Smooth muscle cell (in vitro differentiated cells): Measurements from ENCODE around the gene PPIA. TPM values are rescaled to one million over a fixed set of nuclear protein-coding genes. Genes with fewer than 3 reads are reported as not detected.
A peak's percentile ranks its signal among the peaks of the same experiment; 100 is the strongest.

Experiments
- DNase-seq: peaks from one replicate; lab custom pipeline; 2025; ENCODE audit not compliant: unreplicated experiment; lab: John Stamatoyannopoulos, UW
- H2AFZ ChIP-seq: fragments of 200-600 bp; sonication (generic); 2 replicates; pipeline ENCODE4 v1.6.0; 2016; ENCODE audit warnings: antibody characterized with exemption, low read depth, mild to moderate bottlenecking
- H3F3A ChIP-seq: fragments of 200-600 bp; sonication (generic); 2 replicates; pipeline ENCODE4 v1.6.0; 2017; ENCODE audit warnings: antibody characterized with exemption, low read depth
- H3K27ac ChIP-seq: fragments of 200-600 bp; sonication (generic); 2 replicates; pipeline ENCODE4 v1.5.1; 2016; ENCODE audit warnings: low read depth, mild to moderate bottlenecking
- H3K27me3 ChIP-seq: fragments of 200-600 bp; sonication (generic); 2 replicates; pipeline ENCODE4 v1.6.1; 2016; ENCODE audit warnings: low read depth, mild to moderate bottlenecking
- H3K36me3 ChIP-seq: fragments of 200-600 bp; sonication (generic); 2 replicates; pipeline ENCODE4 v1.5.1; 2016; ENCODE audit warnings: low read depth
- H3K4me1 ChIP-seq: fragments of 200-600 bp; sonication (generic); 2 replicates; pipeline ENCODE4 v1.5.1; 2016; ENCODE audit warnings: low read depth
- H3K4me2 ChIP-seq: fragments of 200-600 bp; sonication (generic); 2 replicates; pipeline ENCODE4 v1.6.0; 2016; ENCODE audit warnings: mild to moderate bottlenecking
- H3K4me3 ChIP-seq: fragments of 200-600 bp; sonication (generic); 2 replicates; pipeline ENCODE4 v1.5.1; 2016; ENCODE audit warnings: mild to moderate bottlenecking
- H3K79me2 ChIP-seq: fragments of 200-600 bp; sonication (generic); 2 replicates; pipeline ENCODE4 v1.6.0; 2016; ENCODE audit warnings: low read depth, mild to moderate bottlenecking
- H3K9ac ChIP-seq: fragments of 200-600 bp; sonication (generic); 2 replicates; pipeline ENCODE4 v1.6.0; 2016; ENCODE audit warnings: low read depth
- H3K9me3 ChIP-seq: fragments of 200-600 bp; sonication (generic); replicated peaks from 2 replicates; pipeline ENCODE4 v1.5.1; 2016; ENCODE audit warnings: low read depth
- H4K20me1 ChIP-seq: fragments of 200-600 bp; sonication (generic); 2 replicates; pipeline ENCODE4 v1.6.0; 2016; ENCODE audit warnings: low read depth
- WGBS: methylation state at CpG from one replicate; pipeline ENCODE4 v1.1.7; 2016; ENCODE audit warnings: low lambda C conversion rate; 5-methylcytosine and 5-hydroxymethylcytosine counted together
- polyA plus RNA-seq: library from polyadenylated mRNA; unstranded; fragments of >200 nt; fragmentation: Nextera tagmentation; extraction: Ambion mirVana; gene quantifications from 2 replicates; pipeline ENCODE4 v1.2.1, GENCODE V29; 2016
- total RNA-seq: library from RNA; depleted of rRNA; stranded (reverse); fragments of >200 nt; gene quantifications from 2 replicates; pipeline ENCODE4 v1.2.3, GENCODE V29; 2014
- TF ChIP-seq, protein P1 (sequence below): fragments of 200-600 bp; sonication (generic); IDR thresholded peaks from 2 replicates; pipeline ENCODE4 v1.5.1; 2017; ENCODE audit warnings: borderline replicate concordance, mild to moderate bottlenecking, antibody characterized with exemption; ENCODE audit not compliant: insufficient read depth, poor library complexity, severe bottlenecking

The PPIA gene
- 3,153 and 3,434 TPM in 2 replicates for total RNA-seq
- 2,853 and 2,990 TPM in 2 replicates for polyA plus RNA-seq

DNA sequence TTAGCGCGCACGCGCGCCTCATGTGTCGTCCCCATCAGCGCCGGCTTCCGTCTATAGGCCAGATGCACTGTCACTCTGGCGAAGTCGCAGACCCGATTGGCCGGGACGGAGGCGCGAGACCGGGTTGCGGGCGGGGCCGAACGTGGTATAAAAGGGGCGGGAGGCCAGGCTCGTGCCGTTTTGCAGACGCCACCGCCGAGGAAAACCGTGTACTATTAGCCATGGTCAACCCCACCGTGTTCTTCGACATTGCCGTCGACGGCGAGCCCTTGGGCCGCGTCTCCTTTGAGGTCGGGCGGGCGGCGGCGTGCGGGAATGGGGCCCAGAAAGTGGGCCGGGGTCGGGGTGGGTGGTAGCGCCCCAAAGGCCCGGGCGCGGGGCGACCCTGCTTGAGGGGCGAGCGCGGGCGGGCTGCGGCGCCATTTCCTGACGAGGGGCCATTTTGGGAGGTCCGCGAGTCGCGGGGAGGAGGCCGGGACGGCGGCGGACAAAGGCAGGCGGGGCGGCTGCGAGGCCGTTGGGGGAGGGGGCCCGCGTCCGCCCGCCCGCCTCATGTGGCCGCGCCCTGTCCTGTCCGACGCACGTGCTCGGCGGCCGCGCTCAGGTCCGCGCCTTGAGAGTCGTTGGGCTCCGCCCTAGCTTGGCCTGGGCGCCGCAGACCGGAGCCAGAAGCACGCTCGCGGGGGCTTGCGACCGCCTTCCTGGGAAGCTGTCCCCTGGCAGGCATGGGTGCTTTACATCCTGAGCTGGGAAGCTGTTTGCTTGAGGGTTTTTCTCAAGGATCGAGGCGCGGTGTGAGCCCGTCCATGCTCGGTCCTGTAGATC is at the start of gene PPIA:
TSS of gene PPIA (plus strand) at position 178 of the 825 bp plus-strand sequence. CDS start at position 222, 44 bp downstream.
- 1% methylated on average over 59 of the region's 99 CpGs for WGBS
- DNase-seq: peak; percentile 82
- H3K4me2 ChIP-seq: peak within 1 kb of the TSS; percentile 88
- H3K9ac ChIP-seq: peak within 1 kb of the TSS; percentile 97
- H3K27ac ChIP-seq: peak within 1 kb of the TSS; percentile 99
- H3K4me1 ChIP-seq: peaks cover 14% of the 10 kb centered on the region
- TF ChIP-seq, protein P1, sequence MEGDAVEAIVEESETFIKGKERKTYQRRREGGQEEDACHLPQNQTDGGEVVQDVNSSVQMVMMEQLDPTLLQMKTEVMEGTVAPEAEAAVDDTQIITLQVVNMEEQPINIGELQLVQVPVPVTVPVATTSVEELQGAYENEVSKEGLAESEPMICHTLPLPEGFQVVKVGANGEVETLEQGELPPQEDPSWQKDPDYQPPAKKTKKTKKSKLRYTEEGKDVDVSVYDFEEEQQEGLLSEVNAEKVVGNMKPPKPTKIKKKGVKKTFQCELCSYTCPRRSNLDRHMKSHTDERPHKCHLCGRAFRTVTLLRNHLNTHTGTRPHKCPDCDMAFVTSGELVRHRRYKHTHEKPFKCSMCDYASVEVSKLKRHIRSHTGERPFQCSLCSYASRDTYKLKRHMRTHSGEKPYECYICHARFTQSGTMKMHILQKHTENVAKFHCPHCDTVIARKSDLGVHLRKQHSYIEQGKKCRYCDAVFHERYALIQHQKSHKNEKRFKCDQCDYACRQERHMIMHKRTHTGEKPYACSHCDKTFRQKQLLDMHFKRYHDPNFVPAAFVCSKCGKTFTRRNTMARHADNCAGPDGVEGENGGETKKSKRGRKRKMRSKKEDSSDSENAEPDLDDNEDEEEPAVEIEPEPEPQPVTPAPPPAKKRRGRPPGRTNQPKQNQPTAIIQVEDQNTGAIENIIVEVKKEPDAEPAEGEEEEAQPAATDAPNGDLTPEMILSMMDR: no peak
- no peaks in the 10 kb centered on the region for H3K9me3 ChIP-seq
- peaks cover 42% of the 10 kb centered on the region for H3K79me2 ChIP-seq
- H4K20me1 ChIP-seq: peaks cover 46% of the 10 kb centered on the region
- peak within 1 kb of the TSS; percentile 72 for H3K4me3 ChIP-seq
- no peaks in the 10 kb centered on the region for H3K27me3 ChIP-seq
- H3F3A ChIP-seq: peaks cover 27% of the 10 kb centered on the region
- H2AFZ ChIP-seq: peak within 1 kb of the TSS; percentile 97
- peaks cover 4% of the 10 kb centered on the region for H3K36me3 ChIP-seq

DNA sequence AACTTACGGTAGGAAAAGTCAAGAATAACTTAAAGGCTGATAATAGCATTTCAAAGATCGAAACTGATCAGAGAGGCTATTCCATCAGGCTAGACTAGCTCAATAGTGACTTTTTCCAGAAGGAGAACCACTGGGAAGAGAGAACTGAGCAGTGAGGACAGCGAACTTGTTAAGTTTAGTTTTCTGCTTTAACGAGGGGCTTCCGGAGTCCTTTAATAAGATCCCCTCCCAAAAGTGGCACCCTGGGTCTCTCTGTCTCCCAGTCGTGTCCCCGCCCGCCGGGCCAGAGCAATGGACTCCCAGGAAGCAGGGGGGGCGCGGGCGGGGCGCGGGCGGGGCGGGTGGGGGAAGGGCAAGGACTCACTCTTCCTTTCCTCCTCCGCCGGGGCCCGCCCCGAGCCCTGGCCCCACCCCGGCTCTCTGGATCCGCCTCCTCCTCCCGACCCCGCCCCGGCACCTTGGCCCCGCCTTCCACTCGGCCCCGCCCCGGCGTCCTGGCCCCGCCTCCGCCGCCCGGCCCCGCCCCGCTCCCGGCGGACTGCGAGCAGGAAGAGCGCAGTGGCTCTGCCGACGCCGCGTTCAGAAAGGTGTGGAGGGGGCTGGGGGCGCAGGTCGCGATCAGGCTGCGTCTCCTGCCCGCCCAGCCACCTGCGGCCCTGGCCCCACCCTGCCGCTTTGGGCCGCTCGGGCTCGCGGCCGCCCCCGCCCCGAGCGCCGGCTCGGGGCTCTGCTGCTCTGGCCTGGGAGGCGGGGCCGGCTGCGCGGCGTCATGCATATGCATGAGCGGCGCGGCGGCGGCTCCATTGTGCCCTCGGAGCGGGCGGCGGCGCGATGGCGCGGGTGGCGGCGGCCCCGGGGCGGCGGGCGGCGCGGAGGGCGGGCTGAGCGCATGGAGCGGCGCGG is 48.2 kb upstream of the PPIA start, which contains the start of gene ZMIZ2:
TSS of gene ZMIZ2 (plus strand) at position 803 of the 903 bp plus-strand sequence. CDS start 7,403 bp downstream, outside the sequence.
- H3K27ac ChIP-seq: peak within 1 kb of the TSS; percentile 85
- H3K27me3 ChIP-seq: no peaks in the 10 kb centered on the region
- H2AFZ ChIP-seq: peak within 1 kb of the TSS; percentile 88
- H3K9me3 ChIP-seq: no peaks in the 10 kb centered on the region
- 5% methylated on average over 40 of the region's 92 CpGs for WGBS
- H3K4me2 ChIP-seq: peak within 1 kb of the TSS; percentile 98
- DNase-seq: peak; percentile 91
- H3K4me3 ChIP-seq: peak within 1 kb of the TSS; percentile 99
- H3F3A ChIP-seq: no peaks in the 10 kb centered on the region
- H4K20me1 ChIP-seq: peaks cover 41% of the 10 kb centered on the region
- H3K4me1 ChIP-seq: peaks cover 13% of the 10 kb centered on the region
- TF ChIP-seq, protein P1: no peak
- no peaks in the 10 kb centered on the region for H3K36me3 ChIP-seq
- H3K79me2 ChIP-seq: peaks cover 31% of the 10 kb centered on the region
- H3K9ac ChIP-seq: peak within 1 kb of the TSS; percentile 89

DNA sequence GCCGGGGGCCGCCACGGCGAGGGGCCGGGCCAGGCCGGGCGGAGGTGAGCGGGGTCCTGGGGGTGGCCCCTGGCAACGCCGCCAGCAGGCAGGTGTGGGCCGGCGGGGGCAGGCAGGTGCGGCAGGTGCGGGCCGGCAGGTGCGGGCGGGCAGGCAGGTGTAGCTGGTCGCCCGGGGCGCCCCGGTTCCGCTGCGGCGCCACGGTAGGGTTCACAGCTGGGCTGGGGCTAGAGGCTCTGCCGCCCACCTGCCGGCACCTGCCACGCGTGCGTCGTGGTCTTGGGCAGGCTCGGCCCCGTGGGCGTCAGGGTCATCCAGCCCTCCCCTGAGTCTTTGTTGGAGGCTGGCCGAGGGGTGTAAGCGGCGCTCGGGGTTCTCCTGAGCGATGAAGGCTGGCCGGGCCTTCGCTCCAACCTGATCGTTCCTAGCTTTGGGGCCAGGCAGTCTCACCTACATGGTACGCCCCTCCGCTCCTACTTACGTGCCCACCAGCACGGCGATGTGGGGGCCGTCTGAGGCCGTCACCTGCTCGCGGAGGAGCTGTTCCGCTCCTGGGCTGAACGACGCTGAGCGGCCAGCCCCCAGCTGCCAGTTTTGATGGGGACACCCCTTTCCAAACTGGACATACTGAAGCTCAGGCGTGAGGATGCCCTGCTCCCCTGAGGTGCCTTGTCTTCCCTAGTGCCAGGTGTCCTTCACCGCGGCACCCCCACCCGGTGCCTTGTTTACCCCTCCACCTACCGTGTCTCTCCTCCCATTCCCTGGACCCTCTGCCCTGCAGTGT is 47.3 kb upstream of the PPIA start:
- TF ChIP-seq, protein P1: no peak
- DNase-seq: no peak
- H3K9me3 ChIP-seq: no peaks in the 10 kb centered on the region
- H4K20me1 ChIP-seq: peaks cover 45% of the 10 kb centered on the region
- H3K36me3 ChIP-seq: no peaks in the 10 kb centered on the region
- H3K27ac ChIP-seq: no peak overlapping the region
- H3K4me1 ChIP-seq: peaks cover 13% of the 10 kb centered on the region
- H3K9ac ChIP-seq: peak overlapping the region; percentile 68
- peak overlapping the region; percentile 98 for H3K4me2 ChIP-seq
- no peaks in the 10 kb centered on the region for H3K27me3 ChIP-seq
- WGBS: 5% methylated on average over 40 of the region's 60 CpGs
- peaks cover 40% of the 10 kb centered on the region for H3K79me2 ChIP-seq
- no peak overlapping the region for H2AFZ ChIP-seq
- peak overlapping the region; percentile 99 for H3K4me3 ChIP-seq
- H3F3A ChIP-seq: no peaks in the 10 kb centered on the region
